GM23248 (cell line): ENCODE measurements around the gene GRM7.

ENCODE experiments used
- EZH2 ChIP-seq: fragments of 200-600 bp; sonication (generic); IDR thresholded peaks from 2 replicates; pipeline ENCODE4 v1.6.1; 2018; ENCODE audit warnings: antibody characterized with exemption, mild to moderate bottlenecking; ENCODE audit not compliant: insufficient read depth, poor library complexity, severe bottlenecking
- EZH2phosphoT487 ChIP-seq: fragments of 200-600 bp; sonication (generic); IDR thresholded peaks from 2 replicates; pipeline ENCODE4 v1.6.1; 2018; ENCODE audit warnings: antibody characterized with exemption, moderate library complexity, mild to moderate bottlenecking, low read depth; ENCODE audit not compliant: insufficient read depth

- TF ChIP-seq EZH2, result no peak
- TF ChIP-seq EZH2phosphoT487, result no peak
Observed at GRCh38 chr3:7581831-7582230, 720.9 kb downstream of the GRM7 start.
